Measurements from ENCODE around the gene LBH.

DNA sequence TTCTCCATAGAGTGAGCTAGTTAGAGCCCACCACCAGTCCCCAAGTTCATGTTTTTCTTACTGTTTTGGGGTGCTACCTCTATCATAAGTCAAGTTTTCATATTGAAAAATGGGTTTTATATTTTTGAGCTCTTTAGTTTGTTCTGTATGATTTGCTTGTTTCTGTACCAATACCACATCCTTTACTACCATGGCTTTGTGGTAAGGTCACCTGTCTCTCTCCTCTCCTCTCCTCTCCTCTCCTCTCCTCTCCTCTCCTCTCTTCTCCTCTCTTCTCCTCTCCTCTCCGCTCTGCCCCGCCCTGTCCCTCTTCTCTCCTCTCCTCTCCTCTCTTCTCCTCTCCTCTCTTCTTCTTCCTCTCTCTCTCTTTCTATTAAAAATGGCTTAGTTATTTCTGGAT, 22.1 kb upstream of the LBH start:
- TF ChIP-seq POLR2A (IDR thresholded peaks at IDR 0.05) (no peak), EP300 (IDR thresholded peaks at IDR 0.05) (no peak), POLR2AphosphoS5 (IDR thresholded peaks at IDR 0.05) (no peak)
- TF ChIP-seq, protein P1, sequence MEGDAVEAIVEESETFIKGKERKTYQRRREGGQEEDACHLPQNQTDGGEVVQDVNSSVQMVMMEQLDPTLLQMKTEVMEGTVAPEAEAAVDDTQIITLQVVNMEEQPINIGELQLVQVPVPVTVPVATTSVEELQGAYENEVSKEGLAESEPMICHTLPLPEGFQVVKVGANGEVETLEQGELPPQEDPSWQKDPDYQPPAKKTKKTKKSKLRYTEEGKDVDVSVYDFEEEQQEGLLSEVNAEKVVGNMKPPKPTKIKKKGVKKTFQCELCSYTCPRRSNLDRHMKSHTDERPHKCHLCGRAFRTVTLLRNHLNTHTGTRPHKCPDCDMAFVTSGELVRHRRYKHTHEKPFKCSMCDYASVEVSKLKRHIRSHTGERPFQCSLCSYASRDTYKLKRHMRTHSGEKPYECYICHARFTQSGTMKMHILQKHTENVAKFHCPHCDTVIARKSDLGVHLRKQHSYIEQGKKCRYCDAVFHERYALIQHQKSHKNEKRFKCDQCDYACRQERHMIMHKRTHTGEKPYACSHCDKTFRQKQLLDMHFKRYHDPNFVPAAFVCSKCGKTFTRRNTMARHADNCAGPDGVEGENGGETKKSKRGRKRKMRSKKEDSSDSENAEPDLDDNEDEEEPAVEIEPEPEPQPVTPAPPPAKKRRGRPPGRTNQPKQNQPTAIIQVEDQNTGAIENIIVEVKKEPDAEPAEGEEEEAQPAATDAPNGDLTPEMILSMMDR (IDR thresholded peaks at IDR 0.05): no peak

Measured in sigmoid colon (tissue), 4 donors.